ENCODE data around the gene DLX1.
"Not testable (repeated sequence)": the region's sequence is repeated elsewhere in the genome, so short reads cannot be mapped to it uniquely, and the experiment has no call there.

The DLX1 gene

GRCh38 chr2:172120118-172120517 is 34.8 kb downstream of the DLX1 start:
- no peak for DNase-seq

DNA sequence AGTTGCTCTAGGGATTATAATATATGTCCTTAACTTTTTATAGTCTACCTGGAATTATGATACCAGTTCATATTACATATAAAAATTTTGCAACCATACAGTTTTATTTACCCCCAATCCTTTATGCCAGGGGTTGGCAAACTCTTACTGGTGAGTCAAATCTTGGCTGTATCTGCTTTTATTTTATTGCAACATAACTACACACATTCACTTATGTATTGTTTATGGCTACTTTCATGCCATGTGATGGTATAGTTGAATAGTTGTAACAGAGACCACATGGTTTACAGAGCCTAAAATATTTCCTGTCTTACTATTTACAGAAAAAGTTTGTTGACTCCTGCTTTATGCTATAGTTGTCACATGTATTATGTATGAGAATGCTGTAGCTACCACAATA is 43.2 kb downstream of the DLX1 start:
- no peak for DNase-seq

DNA sequence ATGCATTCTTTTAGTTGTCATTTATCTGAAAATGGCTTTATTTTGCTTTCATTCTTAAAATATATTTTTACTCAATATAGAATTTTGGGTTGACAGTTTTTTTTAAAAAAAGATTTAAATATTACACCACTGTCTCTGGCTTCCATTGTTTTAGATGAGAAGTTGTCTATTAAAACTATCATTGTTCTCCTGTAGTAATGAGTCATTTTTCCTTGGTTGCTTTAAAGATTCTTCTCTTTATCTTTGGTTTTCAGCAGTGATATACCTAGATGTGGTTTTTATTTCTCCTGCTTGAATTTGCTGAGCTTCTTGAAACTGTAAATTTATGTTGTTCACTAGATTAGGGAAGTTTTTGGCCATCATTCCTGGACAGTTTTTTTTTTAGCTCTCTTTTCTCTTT is 44.1 kb downstream of the DLX1 start:
- no peak for DNase-seq

- DNase-seq: no peak
These were observed 46.6 kb downstream of the DLX1 start for GRCh38 chr2:172131713-172132555.

- DNase-seq: no peak
These were observed 49.0 kb downstream of the DLX1 start for GRCh38 chr2:172134270-172134669.

GRCh38 chr2:172135446-172135845 is 50.1 kb downstream of the DLX1 start:
- no peak for DNase-seq

DNA sequence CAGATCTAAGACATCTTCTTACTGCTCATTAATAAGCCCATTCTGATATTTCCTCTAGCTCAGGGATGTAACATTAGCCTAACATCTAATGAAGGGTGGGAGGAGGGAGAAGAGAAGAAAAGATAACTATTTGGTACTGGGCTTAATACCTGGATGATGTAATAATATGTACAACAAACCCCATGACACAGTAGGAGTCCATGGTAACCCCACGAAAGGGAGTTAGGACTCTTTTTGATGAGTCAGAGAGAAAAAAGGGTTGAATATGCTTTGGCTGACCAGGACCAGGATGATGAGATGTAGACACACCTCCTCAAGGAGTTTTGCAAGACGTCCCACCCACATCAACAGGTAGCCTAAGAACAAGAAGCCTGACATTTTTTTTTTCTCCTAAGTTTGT is 51.8 kb downstream of the DLX1 start:
- no peak for DNase-seq

DNA sequence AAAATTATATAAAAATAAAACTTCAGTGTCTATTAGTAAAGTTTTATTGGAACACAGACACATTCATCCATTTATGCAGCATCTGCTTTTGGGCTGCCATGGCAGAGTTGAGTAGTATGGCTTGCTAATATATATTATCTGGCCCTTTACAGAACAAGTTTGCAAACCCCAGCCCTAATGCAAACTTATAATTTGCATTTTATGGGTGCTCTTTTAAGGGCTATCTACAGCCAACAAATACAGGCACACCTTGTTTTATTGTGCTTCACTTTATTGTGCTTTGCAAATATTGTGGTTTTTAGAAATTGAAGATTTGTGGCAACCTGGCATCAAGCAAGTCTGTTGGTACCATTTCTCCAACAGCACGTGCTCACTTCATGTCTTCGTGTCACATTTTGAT is 52.6 kb downstream of the DLX1 start:
- DNase-seq: no peak

DNA sequence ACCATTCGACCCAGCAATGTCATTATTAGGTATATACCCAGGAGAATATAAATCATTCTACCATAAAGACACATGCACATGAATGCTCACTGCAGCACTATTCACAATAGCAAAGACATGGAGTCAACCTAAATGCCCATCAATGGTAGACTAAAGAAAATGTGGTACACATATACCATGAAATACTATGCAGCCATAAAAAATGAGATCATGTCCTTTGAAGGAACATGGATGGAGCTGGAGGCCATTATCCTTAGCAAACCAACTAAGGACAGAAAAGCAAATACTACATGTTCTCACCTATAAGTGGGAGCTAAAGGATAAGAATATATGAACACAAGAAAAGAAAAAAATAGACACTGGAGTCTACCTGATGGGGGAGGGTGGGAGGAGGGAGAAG is 53.4 kb downstream of the DLX1 start:
- not testable (repeated sequence) for DNase-seq

Data from CD4-positive, alpha-beta T cell treated with Interferon gamma for 1 hour (primary cell).